ENCODE measurements around the gene AXIN1. TPM values are rescaled to one million over a fixed set of nuclear protein-coding genes. Genes with fewer than 3 reads are reported as not detected.

Gene AXIN1
- total and polyA plus RNA-seq, 2 of the 8 experiments (the other 6 are each of a cell fraction or from before 2014, with no cell fraction given): 12.5 to 41.9 TPM

- Histone ChIP-seq H3K23ac (ENCODE audit: insufficient read length) (no peak overlapping the region), H3K14ac (ENCODE audit: insufficient read length) (no peak overlapping the region), H2BK20ac (ENCODE audit: low read length) (no peak overlapping the region), H2AFZ (ENCODE audit: low read length) (no peak overlapping the region), H3K18ac (ENCODE audit: extremely low read depth, low read length) (no peak overlapping the region), H4K20me1 (replicated peaks in 1 of 2; ENCODE audit: control insufficient read depth in 1 of 2, insufficient read depth in 2 of 2, low read length in 2 of 2) (peaks cover under 1 to 9% of the 10 kb centered on the region in 2 experiments), H3K23me2 (ENCODE audit: low read depth, low read length) (no peaks in the 10 kb centered on the region), H3K4me2 (ENCODE audit: insufficient read depth in 1 of 2, low read depth in 2 of 2, low read length in 2 of 2) (no peak overlapping the region), H4K91ac (replicated peaks; ENCODE audit: insufficient read length, low read length) (no peak overlapping the region), H3K27me3 (replicated peaks in 1 of 4; ENCODE audit: control insufficient read depth in 3 of 4, extremely low read depth in 1 of 4, insufficient read depth in 3 of 4, low read length in 3 of 4) (no peaks in the 10 kb centered on the region), H3K9me3 (ENCODE audit: insufficient read depth in 2 of 2, low read depth in 1 of 2, low read length in 1 of 2) (no peaks in the 10 kb centered on the region), H3K4me3 (ENCODE audit: extremely low read depth in 1 of 4, insufficient read depth in 2 of 4, low read depth in 3 of 4, low read length in 4 of 4) (no peak overlapping the region), H3K4ac (replicated peaks; ENCODE audit: insufficient read length, low read depth, low read length) (no peak overlapping the region), H4K8ac (ENCODE audit: extremely low read depth, insufficient read depth, low read length) (no peak overlapping the region), H4K5ac (ENCODE audit: insufficient read length, low read depth, low read length) (no peak overlapping the region), H2BK120ac (replicated peaks; ENCODE audit: low read depth, low read length) (no peak overlapping the region), H2AK5ac (ENCODE audit: low read depth, low read length) (no peak overlapping the region), H3K79me1 (ENCODE audit: low read depth, low read length) (peaks cover 3% of the 10 kb centered on the region), H3K79me2 (ENCODE audit: control insufficient read depth in 1 of 2, insufficient read depth in 2 of 2, low read length in 2 of 2) (peaks cover 0 to 32% of the 10 kb centered on the region in 2 experiments; a peak in 2 of 4 replicates), H2BK15ac (ENCODE audit: low read length) (no peak overlapping the region), H2BK12ac (ENCODE audit: low read depth, low read length) (no peak overlapping the region), H3K27ac (ENCODE audit: low read depth, low read length) (no peak overlapping the region), H3K4me1 (replicated peaks in 1 of 4; ENCODE audit: control insufficient read depth in 3 of 4, insufficient read depth in 4 of 4, low read length in 3 of 4) (no peaks in the 10 kb centered on the region), H3K9ac (replicated peaks in 1 of 4; ENCODE audit: extremely low read depth in 1 of 4, low read depth in 3 of 4, low read length in 3 of 4) (no peak overlapping the region), H3K36me3 (ENCODE audit: control insufficient read depth in 2 of 4, insufficient read depth in 4 of 4, low read length in 3 of 4) (no peaks in the 10 kb centered on the region), H2BK5ac (ENCODE audit: low read depth, low read length) (no peak overlapping the region), H3K56ac (replicated peaks; ENCODE audit: insufficient read length, low read depth, low read length) (no peak overlapping the region)
- 94% methylated on average over 9 of the region's 9 CpGs; no CpG with 5 or more reads in 1 of the 2 experiments for WGBS, 2 experiments (ENCODE audit: extremely low coverage in 1 of 2, insufficient coverage in 1 of 2, insufficient read length in 1 of 2, insufficient replicate concordance in 2 of 2, low coverage in 1 of 2, low lambda C conversion rate in 2 of 2, missing lambda C conversion rate in 1 of 2)
- TF ChIP-seq EP300 (IDR thresholded peaks at IDR 0.05; ENCODE audit: borderline replicate concordance in 1 of 2, low read depth in 2 of 2, low read length in 2 of 2): no peak
- POLR2A ChIA-PET (ENCODE audit: partially characterized antibody): interaction anchor here (1.3 to 5.0 kb wide), 2 partner anchors 16 to 37 kb away, joined by 4 to 26 read pairs; partner anchors contain the start of gene LUC7L
- no peak for FAIRE-seq
- CTCF ChIA-PET (ENCODE audit: partially characterized antibody): interaction anchor here (0.9 to 1.5 kb wide), 4 partner anchors 9 to 105 kb away, joined by 3 read pairs; no protein-coding TSS in a partner anchor
- no peak for DNase-seq (ENCODE audit: low read depth in 1 of 2, low spot score in 2 of 2)
These were observed 107.4 kb downstream of the AXIN1 start for GRCh38 chr16:245105-245504.
